Measurements from ENCODE around the gene TRIOBP.

TRIOBP gene

DNA sequence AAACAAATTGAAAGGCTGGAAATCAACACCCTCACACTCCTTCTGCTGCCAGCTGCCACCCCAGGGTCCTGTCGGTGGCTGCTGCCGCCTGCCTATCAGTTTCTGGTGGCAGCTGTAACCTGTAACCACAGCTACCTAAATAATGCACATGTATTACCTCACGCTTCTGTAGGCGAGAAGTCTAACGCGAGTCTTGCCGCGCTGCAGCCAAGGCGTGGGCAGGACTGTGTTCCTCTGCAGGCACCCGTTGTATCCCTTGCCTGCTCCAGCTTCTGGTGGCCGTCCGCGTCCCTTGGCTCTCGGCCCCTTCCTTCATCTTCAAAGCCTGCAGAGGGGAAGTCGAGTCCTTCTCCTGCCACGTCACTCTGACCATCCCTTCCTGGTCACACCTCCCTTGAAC lies 66.8 kb downstream of the TRIOBP start:
- TF ChIP-seq, protein P1, sequence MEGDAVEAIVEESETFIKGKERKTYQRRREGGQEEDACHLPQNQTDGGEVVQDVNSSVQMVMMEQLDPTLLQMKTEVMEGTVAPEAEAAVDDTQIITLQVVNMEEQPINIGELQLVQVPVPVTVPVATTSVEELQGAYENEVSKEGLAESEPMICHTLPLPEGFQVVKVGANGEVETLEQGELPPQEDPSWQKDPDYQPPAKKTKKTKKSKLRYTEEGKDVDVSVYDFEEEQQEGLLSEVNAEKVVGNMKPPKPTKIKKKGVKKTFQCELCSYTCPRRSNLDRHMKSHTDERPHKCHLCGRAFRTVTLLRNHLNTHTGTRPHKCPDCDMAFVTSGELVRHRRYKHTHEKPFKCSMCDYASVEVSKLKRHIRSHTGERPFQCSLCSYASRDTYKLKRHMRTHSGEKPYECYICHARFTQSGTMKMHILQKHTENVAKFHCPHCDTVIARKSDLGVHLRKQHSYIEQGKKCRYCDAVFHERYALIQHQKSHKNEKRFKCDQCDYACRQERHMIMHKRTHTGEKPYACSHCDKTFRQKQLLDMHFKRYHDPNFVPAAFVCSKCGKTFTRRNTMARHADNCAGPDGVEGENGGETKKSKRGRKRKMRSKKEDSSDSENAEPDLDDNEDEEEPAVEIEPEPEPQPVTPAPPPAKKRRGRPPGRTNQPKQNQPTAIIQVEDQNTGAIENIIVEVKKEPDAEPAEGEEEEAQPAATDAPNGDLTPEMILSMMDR (IDR thresholded peaks at IDR 0.05; ENCODE audit: insufficient read depth, low read depth, low read length, missing control alignments), result no peak

GRCh38 chr22:37764622-37765021 lies 67.8 kb downstream of the TRIOBP start:
- TF ChIP-seq, protein P1 (IDR thresholded peaks at IDR 0.05; ENCODE audit: insufficient read depth, low read depth, low read length, missing control alignments), result no peak
- no peak overlapping the region for H3K4me3 ChIP-seq (ENCODE audit: low read length)
- no peak for DNase-seq (ENCODE audit: low read depth)

More for the DNA sequence above, 66.8 kb downstream of the TRIOBP start:
- H3K4me3 ChIP-seq (ENCODE audit: low read length), result no peak overlapping the region
- no peak for DNase-seq (ENCODE audit: low read depth)

DNA sequence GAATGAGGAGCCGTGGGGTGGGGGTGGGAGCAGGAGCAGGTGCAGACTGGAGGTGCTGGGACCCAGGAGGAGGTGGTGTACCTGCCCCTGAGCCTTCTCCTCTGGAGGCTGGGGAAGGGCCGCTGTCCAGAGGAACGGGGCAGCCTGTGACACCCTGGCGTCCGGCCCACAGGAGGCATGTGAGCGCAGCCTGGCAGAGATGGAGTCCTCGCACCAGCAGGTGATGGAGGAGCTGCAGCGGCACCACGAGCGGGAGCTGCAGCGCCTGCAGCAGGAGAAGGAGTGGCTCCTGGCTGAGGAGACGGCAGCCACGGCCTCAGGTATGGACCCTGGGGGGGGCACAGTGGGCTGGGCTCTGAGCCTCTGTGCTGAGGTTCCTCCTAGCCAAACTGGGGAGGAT lies 68.7 kb downstream of the TRIOBP start:
- DNase-seq (ENCODE audit: low read depth), result no peak
- no peak overlapping the region for H3K4me3 ChIP-seq (ENCODE audit: low read length)
- TF ChIP-seq, protein P1 (IDR thresholded peaks at IDR 0.05; ENCODE audit: insufficient read depth, low read depth, low read length, missing control alignments), result no peak

- TF ChIP-seq, protein P1 (IDR thresholded peaks at IDR 0.05; ENCODE audit: insufficient read depth, low read depth, low read length, missing control alignments), result no peak
- no peak overlapping the region for H3K4me3 ChIP-seq (ENCODE audit: low read length)
- no peak for DNase-seq (ENCODE audit: low read depth)
These were observed 69.2 kb downstream of the TRIOBP start for GRCh38 chr22:37765953-37766576.

DNA sequence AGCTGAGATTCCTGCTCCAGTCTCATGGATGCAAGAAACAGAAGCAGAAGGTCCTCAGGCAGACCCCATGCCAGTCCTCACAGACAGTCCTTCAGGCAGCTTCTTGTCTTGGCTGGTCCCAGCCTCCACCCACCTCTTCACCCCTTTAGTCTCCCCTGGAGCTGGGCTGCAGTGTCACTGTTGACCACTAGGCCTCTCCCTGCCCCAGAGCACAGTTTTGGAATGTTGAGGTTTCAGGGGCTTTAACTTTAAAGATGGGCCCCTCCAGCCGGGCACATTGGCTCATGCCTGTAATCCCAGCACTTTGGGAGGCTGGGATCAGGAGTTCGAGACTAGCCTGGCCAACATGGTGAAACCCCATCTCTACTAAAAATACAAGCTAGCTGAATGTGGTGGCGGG lies 71.4 kb downstream of the TRIOBP start:
- TF ChIP-seq, protein P1 (IDR thresholded peaks at IDR 0.05; ENCODE audit: insufficient read depth, low read depth, low read length, missing control alignments), result peak; percentile 17
- no peak for DNase-seq (ENCODE audit: low read depth)
- H3K4me3 ChIP-seq (ENCODE audit: low read length), result no peak overlapping the region

- H3K4me3 ChIP-seq (ENCODE audit: low read length), result no peak overlapping the region
- TF ChIP-seq, protein P1 (IDR thresholded peaks at IDR 0.05; ENCODE audit: insufficient read depth, low read depth, low read length, missing control alignments), result no peak
- no peak for DNase-seq (ENCODE audit: low read depth)
These were observed 72.2 kb downstream of the TRIOBP start for GRCh38 chr22:37769056-37769455.

DNA sequence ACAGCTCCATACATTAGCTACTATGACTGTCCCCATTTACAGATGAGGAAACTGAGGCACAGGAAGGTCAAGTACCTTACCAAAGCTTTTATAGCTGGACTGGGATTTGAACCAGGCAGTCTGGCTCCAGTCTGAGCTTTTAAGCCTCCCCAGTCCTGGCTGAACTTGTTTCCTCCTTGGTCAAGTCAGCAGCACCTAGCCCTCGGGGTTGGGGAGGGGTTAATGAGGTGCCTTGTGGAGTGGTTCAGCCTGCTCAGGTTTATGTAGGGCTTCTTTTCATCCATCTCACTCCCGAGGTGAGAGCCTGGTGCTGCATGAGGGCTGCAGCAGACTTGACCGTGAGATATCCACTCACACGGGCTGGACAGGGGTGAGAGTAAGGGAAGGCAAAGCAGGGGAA lies 74.2 kb downstream of the TRIOBP start:
- TF ChIP-seq, protein P1 (IDR thresholded peaks at IDR 0.05; ENCODE audit: insufficient read depth, low read depth, low read length, missing control alignments), result no peak
- DNase-seq (ENCODE audit: low read depth), result peak; percentile 63
- no peak overlapping the region for H3K4me3 ChIP-seq (ENCODE audit: low read length)

Data from epithelial cell of esophagus (primary cell).